ENCODE data around the gene HSPA5.

GRCh38 chr9:125214186-125214585 lies 27.0 kb downstream of the HSPA5 start:
- TF ChIP-seq, protein P1, sequence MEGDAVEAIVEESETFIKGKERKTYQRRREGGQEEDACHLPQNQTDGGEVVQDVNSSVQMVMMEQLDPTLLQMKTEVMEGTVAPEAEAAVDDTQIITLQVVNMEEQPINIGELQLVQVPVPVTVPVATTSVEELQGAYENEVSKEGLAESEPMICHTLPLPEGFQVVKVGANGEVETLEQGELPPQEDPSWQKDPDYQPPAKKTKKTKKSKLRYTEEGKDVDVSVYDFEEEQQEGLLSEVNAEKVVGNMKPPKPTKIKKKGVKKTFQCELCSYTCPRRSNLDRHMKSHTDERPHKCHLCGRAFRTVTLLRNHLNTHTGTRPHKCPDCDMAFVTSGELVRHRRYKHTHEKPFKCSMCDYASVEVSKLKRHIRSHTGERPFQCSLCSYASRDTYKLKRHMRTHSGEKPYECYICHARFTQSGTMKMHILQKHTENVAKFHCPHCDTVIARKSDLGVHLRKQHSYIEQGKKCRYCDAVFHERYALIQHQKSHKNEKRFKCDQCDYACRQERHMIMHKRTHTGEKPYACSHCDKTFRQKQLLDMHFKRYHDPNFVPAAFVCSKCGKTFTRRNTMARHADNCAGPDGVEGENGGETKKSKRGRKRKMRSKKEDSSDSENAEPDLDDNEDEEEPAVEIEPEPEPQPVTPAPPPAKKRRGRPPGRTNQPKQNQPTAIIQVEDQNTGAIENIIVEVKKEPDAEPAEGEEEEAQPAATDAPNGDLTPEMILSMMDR (IDR thresholded peaks at IDR 0.05 in 2 of 3, conservative IDR thresholded peaks at IDR 0.05 in 1 of 3; ENCODE audit: borderline replicate concordance in 1 of 3, insufficient read depth in 1 of 3, low read depth in 2 of 3, low read length in 2 of 3): no peak
- TF ChIP-seq CEBPB (IDR thresholded peaks at IDR 0.05; ENCODE audit: low read depth) (no peak), ELF1 (IDR thresholded peaks at IDR 0.05; ENCODE audit: borderline replicate concordance, low read depth) (no peak), REST (IDR thresholded peaks at IDR 0.05; ENCODE audit: low read depth) (no peak), RAD21 (IDR thresholded peaks at IDR 0.05; ENCODE audit: low read depth) (no peak), POLR2AphosphoS5 (IDR thresholded peaks at IDR 0.05; ENCODE audit: low read depth, low read length) (no peak), JUND (IDR thresholded peaks at IDR 0.05) (no peak), MAX (IDR thresholded peaks at IDR 0.05) (no peak), ZNF274 (IDR thresholded peaks at IDR 0.05; ENCODE audit: low read depth, low read length) (no peak), POLR2A (IDR thresholded peaks at IDR 0.05; ENCODE audit: borderline replicate concordance, extremely low read depth, insufficient read depth, insufficient read length) (no peak), EZH2 (IDR thresholded peaks at IDR 0.05) (no peak), SP1 (IDR thresholded peaks at IDR 0.05; ENCODE audit: low read depth) (no peak), YY1 (IDR thresholded peaks at IDR 0.05; ENCODE audit: extremely low read depth, insufficient replicate concordance, low read depth, low read length) (no peak)
- TF ChIP-seq, protein P2, sequence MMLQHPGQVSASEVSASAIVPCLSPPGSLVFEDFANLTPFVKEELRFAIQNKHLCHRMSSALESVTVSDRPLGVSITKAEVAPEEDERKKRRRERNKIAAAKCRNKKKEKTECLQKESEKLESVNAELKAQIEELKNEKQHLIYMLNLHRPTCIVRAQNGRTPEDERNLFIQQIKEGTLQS (IDR thresholded peaks at IDR 0.05): no peak
